HPDE6-E6E7 (cell line): ENCODE measurements around the gene MAPK10.
"Not testable (repeated sequence)": the region's sequence is repeated elsewhere in the genome, so short reads cannot be mapped to it uniquely, and the experiment has no call there.

Experiments used
- DNase-seq: peaks from one replicate; pipeline ENCODE4 v3.0.0; 2011; ENCODE audit warnings: missing footprints; ENCODE audit errors: extremely low spot score

MAPK10 gene

GRCh38 chr4:86184901-86185285 lies 175.0 kb downstream of the MAPK10 start:
- no peak for DNase-seq

DNA sequence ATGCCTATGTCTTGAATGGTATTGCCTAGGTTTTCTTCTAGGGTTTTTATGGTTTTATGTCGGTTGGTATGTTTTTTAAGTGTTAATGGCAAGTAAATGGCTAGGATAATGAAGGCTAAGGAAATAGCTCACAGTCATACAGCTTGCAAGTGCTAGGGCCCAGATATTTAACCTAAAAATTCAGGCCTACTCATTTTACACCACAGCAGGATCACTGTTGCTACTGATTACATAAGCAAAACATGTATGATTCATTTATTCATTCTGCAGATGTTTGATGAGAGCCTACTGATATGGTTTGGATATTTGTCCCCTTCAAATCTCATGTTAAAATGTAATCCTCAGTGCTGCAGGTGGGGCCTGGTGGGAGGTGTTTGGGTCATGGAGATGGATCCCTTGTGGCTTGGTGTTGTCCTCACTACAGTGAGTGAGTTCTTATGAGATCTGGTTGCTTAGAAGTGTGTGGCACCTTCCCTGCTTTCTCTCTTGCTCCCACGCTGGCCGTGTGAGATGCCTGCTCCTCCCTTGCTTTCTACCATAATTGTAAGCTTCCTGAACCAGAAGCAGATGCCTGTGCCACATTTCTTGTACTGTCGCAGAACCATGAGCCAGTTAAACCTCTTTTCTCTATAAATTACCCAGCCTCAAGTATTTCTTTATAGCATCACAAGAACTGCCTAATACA lies 175.5 kb downstream of the MAPK10 start:
- no peak for DNase-seq

GRCh38 chr4:86181585-86181984 lies 178.3 kb downstream of the MAPK10 start:
- peak; percentile 1 for DNase-seq

GRCh38 chr4:86178211-86178610 lies 181.6 kb downstream of the MAPK10 start:
- DNase-seq = no peak

- peak; percentile 8 for DNase-seq
These were observed 185.3 kb downstream of the MAPK10 start for GRCh38 chr4:86174506-86174905.

DNA sequence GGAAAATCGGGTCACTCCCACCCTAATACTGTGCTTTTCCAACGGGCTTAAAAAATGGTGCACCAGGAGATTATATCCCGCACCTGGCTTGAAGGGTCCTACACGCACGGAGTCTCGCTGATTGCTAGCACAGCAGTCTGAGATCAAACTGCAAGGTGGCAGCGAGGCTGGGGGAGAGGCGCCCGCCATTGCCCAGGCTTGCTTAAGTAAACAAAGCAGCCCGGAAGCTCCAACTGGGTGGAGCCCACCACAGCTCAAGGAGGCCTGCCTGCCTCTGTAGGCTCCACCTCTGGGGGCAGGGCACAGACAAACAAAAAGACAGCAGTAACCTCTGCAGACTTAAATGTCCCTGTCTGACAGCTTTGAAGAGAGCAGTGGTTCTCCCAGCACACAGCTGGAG lies 191.5 kb downstream of the MAPK10 start:
- not testable (repeated sequence) for DNase-seq

GRCh38 chr4:86160426-86160825 lies 199.4 kb downstream of the MAPK10 start:
- DNase-seq = no peak

DNA sequence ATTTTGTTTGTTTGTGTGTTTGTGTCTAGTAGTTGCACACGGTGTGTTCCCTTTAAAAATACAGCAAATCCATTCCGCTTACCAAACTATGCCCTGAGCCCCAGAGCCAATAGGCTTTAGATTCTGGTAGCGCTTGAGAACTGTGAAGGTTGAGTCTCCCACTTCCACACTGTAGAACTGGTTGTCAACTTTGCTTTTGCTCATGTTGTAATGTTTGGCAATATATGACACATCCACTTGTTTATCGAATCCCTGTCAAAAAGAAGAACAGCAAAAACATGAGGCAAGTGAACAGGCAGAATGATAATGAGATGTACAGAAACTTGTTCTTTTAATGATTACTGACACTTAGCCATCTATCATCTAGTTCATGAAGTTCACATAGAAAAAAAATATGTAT lies 200.6 kb downstream of the MAPK10 start:
- no peak for DNase-seq

DNA sequence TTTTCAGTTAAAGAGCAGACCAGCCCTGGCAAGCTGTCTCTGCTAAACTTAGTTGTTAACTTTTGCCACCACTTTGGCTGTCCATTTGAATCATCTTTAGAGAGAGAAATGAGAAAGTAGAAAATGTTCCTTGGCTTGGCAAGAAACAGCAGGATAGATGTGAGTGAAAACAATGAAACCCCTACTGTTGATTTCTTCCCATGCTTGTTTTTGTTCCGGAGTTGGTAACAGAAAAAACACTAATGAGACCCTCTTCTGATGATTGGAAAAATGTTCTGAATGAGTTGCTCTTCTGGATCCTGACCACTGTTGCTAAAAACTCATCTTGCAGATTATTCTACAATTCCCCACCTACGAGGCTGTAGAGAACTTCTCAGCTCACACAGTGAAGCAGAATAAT lies 203.3 kb downstream of the MAPK10 start:
- no peak for DNase-seq

GRCh38 chr4:86155766-86156165 lies 204.1 kb downstream of the MAPK10 start:
- no peak for DNase-seq

DNA sequence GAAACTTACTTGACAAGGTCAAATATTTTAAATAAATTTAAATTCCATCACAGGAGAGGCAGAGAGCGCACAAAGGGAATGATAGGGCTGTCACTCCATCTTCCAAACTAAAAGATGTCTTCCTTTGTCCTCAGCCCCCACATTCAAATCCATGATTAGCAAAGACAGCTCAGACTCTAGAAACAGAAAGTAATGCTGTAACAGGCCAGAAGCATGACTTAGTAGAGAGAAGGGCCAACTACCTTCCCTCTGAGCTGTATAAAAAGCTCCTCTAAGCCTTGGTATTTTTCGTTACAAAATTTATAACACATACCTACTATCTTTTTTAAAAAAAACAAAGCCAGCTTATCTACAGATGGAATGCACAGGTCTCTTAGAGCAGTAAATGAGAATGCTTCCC lies 207.4 kb downstream of the MAPK10 start:
- DNase-seq = no peak

- no peak for DNase-seq
These were observed 208.7 kb downstream of the MAPK10 start for GRCh38 chr4:86151196-86151595.

- no peak for DNase-seq
These were observed 218.7 kb downstream of the MAPK10 start for GRCh38 chr4:86141161-86141560.

DNA sequence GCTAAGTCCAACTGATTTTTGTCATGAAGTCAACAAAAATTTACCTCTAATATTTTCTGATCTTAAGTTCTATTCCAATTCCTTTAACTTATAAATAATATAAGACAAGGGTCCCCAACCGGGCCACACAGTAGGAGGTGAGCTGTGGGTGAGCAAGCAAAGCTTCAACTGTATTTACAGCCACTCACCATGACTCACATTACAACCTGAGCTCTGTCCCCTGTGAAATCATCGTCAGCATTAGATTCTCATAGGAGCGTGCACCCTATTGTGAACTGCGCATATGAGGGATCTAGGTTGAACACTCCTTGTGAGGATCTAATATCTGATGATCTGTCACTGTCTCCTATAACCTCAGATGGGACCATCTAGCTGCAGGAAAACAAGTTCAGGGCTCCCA lies 227.4 kb downstream of the MAPK10 start:
- no peak for DNase-seq

GRCh38 chr4:86131456-86131855 lies 228.4 kb downstream of the MAPK10 start:
- no peak for DNase-seq

GRCh38 chr4:86130160-86130933 lies 229.5 kb downstream of the MAPK10 start:
- DNase-seq = no peak

DNA sequence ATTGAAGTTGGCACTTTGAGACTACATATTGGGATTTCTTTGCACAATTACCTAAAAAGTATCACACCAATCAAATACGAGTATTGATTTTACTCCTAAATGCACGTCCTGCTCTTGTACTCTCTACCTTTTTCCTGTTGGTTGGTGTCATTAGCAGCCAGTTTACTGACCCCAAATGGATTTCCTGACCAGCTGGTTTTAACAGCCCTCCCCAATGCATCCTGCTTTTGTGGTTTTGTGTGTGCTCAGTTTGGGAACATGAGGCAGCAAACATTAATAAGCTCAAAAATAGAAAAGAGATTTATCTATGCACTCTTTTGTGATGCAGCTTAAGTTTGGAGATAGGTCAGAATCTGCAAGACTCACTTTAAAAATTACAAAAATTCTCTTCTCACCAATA lies 230.3 kb downstream of the MAPK10 start:
- DNase-seq = no peak

GRCh38 chr4:86122404-86122803 lies 237.4 kb downstream of the MAPK10 start:
- DNase-seq = no peak

- DNase-seq = no peak
These were observed 241.1 kb downstream of the MAPK10 start for GRCh38 chr4:86118711-86119110.

GRCh38 chr4:86117705-86118302 lies 242.0 kb downstream of the MAPK10 start:
- DNase-seq = no peak

DNA sequence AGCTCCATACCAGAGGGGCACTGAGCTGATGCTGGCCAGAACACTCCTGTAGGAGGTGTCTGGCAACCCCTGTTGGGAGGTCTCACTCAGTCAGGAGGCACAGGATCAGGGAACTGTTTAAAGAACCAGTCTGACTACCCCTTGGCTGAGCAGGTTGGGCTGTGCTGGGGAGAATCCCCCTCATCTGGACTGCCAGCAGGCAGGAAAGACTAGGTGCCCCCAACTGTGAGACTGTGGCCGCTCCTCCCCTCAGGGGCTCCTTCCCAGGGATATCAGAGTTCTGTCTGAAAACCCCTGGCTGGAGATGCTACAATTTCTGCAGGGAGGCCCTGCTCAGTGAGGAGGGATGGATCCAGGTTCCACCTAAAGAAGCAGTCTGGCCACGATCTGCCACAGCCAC lies 245.3 kb downstream of the MAPK10 start:
- DNase-seq = no peak

- no peak for DNase-seq
These were observed 251.0 kb downstream of the MAPK10 start for GRCh38 chr4:86108834-86109233.

DNA sequence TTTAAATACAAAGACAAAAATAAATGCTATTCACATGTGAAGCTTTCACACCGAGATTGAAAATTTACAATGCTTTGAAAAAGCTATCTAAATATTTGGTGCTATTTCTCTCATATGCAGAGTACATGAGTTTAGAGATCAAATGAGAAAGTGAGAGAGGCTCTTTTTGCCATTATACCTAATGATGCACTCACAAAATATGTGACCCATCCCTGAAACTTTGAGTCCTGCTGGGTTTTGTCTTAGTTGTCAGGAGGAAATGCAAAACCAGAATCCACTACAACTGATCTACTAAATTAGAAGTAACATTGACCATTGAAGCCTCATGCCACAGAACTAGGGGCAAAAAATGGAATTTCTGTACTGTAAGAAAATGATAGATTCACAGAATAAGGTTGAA lies 251.7 kb downstream of the MAPK10 start:
- no peak for DNase-seq
